K562 (cell line): Measurements from ENCODE around the gene ARHGAP8. TPM values are rescaled to one million over a fixed set of nuclear protein-coding genes. Genes with fewer than 3 reads are reported as not detected.
"Not testable (repeated sequence)": the region's sequence is repeated elsewhere in the genome, so short reads cannot be mapped to it uniquely, and the experiment has no call there.

Source experiments
- ATAC-seq: fragments of 200-7000 bp; cut with Tn5 transposase; 3 replicates; pipeline ENCODE4 v1.9.1; 2020; ENCODE audit warnings: moderate library complexity
- BruUV-seq: library from RNA; stranded (reverse); fragments of 400-500 nt; replicated peaks from 2 replicates; lab custom pipeline; 2021; lab: Mats Ljungman, UMichigan
- CTCF ChIA-PET: fragments of 300-600 bp; formaldehyde crosslinking; extraction: SDS; loops from one replicate; lab custom pipeline; 2021; ENCODE audit warnings: low intra/inter-chr PET ratio; lab: Yijun Ruan, JAX
- POLR2A ChIA-PET: fragments of 300-600, 350-650 bp; sonication (Branson Sonifier 250); formaldehyde crosslinking; extraction: SDS; loops from one replicate; lab custom pipeline; 2021; ENCODE audit warnings: antibody characterized with exemption, inconsistent platforms; lab: Yijun Ruan, JAX
- DNase-seq, 4 experiments: peaks; one replicate each; pipeline versions ENCODE4 v3.0.0 to v3.0.0-alpha.2; 2011 to 2018; ENCODE audit warnings: low spot score in 3 of 4, mixed read lengths in 3 of 4; ENCODE audit errors: extremely low read depth in 1 of 4
- FAIRE-seq: peaks from 2 replicates; lab custom pipeline; 2011; peaks lifted over from hg19 to GRCh38; lab: Jason Lieb, UNC
- H2AFZ ChIP-seq: 2 replicates; pipeline ENCODE4 v1.6.0; 2011; ENCODE audit warnings: low read depth, low read length, control low read depth, inconsistent platforms
- H3K27ac ChIP-seq: fragments of 200-600 bp; 3 replicates; pipeline ENCODE4 v1.8.0; 2011; ENCODE audit warnings: low read depth, mild to moderate bottlenecking, control low read depth, inconsistent platforms, low read length, moderate library complexity, mixed read lengths; ENCODE audit errors: extremely low read depth
- H3K27me3 ChIP-seq, 2 experiments: fragments of 300-600 bp in 1 of 2; 2 replicates in 1 of 2; 3 replicates in 1 of 2; pipeline versions ENCODE4 v1.6.0 to v1.8.0; 2011; ENCODE audit warnings: inconsistent platforms in 2 of 2, low read length in 2 of 2, mild to moderate bottlenecking in 1 of 2, mixed read lengths in 1 of 2, moderate library complexity in 1 of 2; ENCODE audit not compliant: control insufficient read depth in 2 of 2, insufficient read depth in 2 of 2
- H3K36me3 ChIP-seq: fragments of 300-600 bp; 3 replicates; pipeline ENCODE4 v1.8.0; 2011; ENCODE audit warnings: mild to moderate bottlenecking, low read length, inconsistent platforms; ENCODE audit not compliant: control insufficient read depth, insufficient read depth
- H3K4me1 ChIP-seq, 2 experiments: fragments of 200-600 bp in 1 of 2; replicated peaks in 1 of 2; 2 replicates in 1 of 2; 3 replicates in 1 of 2; pipeline versions ENCODE4 v1.5.1 to v1.8.0; 2011; ENCODE audit warnings: inconsistent platforms in 2 of 2, low read length in 2 of 2, mild to moderate bottlenecking in 1 of 2, mixed read lengths in 1 of 2, moderate library complexity in 1 of 2; ENCODE audit not compliant: control insufficient read depth in 2 of 2, insufficient read depth in 2 of 2
- H3K4me2 ChIP-seq: 2 replicates; pipeline ENCODE4 v1.6.1; 2011; ENCODE audit warnings: low read length, control low read depth, inconsistent platforms, mixed read lengths; ENCODE audit not compliant: insufficient read depth
- H3K4me3 ChIP-seq: fragments of 200-600 bp; sonication (generic), shearing (Covaris generic); 2 replicates; pipeline ENCODE4 v1.5.1; 2016; ENCODE audit warnings: control low read depth, inconsistent platforms
- H3K79me2 ChIP-seq: fragments of 200-600 bp; 3 replicates; pipeline ENCODE4 v1.8.0; 2011; ENCODE audit warnings: low read length, inconsistent platforms; ENCODE audit not compliant: control insufficient read depth, insufficient read depth
- H3K9ac ChIP-seq, 2 experiments: 2 replicates each; pipeline versions ENCODE4 v1.6.0 to v1.6.1; 2011; ENCODE audit warnings: low read depth in 2 of 2, low read length in 2 of 2, control low read depth in 1 of 2, inconsistent platforms in 1 of 2, mild to moderate bottlenecking in 1 of 2, mixed read lengths in 1 of 2; ENCODE audit not compliant: insufficient read depth in 1 of 2
- H3K9me1 ChIP-seq: one replicate; pipeline ENCODE4 v1.6.0; 2011; ENCODE audit warnings: inconsistent platforms, mild to moderate bottlenecking, low read length, moderate library complexity; ENCODE audit not compliant: control insufficient read depth, insufficient read depth
- H3K9me3 ChIP-seq: replicated peaks from 2 replicates; pipeline ENCODE4 v1.5.1; 2011; ENCODE audit warnings: low read depth, low read length, inconsistent platforms; ENCODE audit not compliant: control insufficient read depth, insufficient read depth
- H4K20me1 ChIP-seq: replicated peaks from 2 replicates; pipeline ENCODE4 v1.6.1; 2011; ENCODE audit warnings: low read length, inconsistent platforms, mixed read lengths; ENCODE audit not compliant: control insufficient read depth, insufficient read depth
- BRCA1 ChIP-seq, 2 experiments: fragments of 450-650 bp in 1 of 2; sonication (generic) in 1 of 2; formaldehyde crosslinking in 1 of 2; IDR thresholded peaks; 2 replicates each; pipeline versions ENCODE4 v1.5.0 to v1.6.1; 2017 to 2020; ENCODE audit warnings: mild to moderate bottlenecking in 1 of 2, missing genetic modification reagents in 1 of 2
- EGR1 ChIP-seq: fragments of 450-650 bp; conservative IDR thresholded peaks from 2 replicates; pipeline ENCODE4 v1.6.1; 2017; ENCODE audit warnings: mild to moderate bottlenecking
- FOSL1 ChIP-seq: fragments of 200-800 bp; sonication (Bioruptor generic); conservative IDR thresholded peaks from 2 replicates; pipeline ENCODE4 v1.6.1; 2016; ENCODE audit warnings: missing genetic modification characterization, missing compliant biosample characterization
- HNRNPLL ChIP-seq: fragments of 200-400 bp; formaldehyde crosslinking; IDR thresholded peaks from 2 replicates; pipeline ENCODE4 v1.6.1; 2017; ENCODE audit warnings: low read length, low read depth, mild to moderate bottlenecking; ENCODE audit not compliant: poor library complexity, severe bottlenecking
- POLR2G ChIP-seq: fragments of 200-400 bp; formaldehyde crosslinking; IDR thresholded peaks from 2 replicates; pipeline ENCODE4 v1.6.1; 2017; ENCODE audit warnings: low read depth, mild to moderate bottlenecking, antibody characterized with exemption, low read length, moderate library complexity
- ZNF121 ChIP-seq: sonication (generic); formaldehyde crosslinking; conservative IDR thresholded peaks from 2 replicates; pipeline ENCODE4 v1.8.0; 2022; ENCODE audit warnings: missing genetic modification reagents
- WGBS: fragments of 100-300 bp; shearing (Covaris generic); methylation state at CpG from one replicate; pipeline ENCODE4 v1.1.6; 2016; ENCODE audit warnings: low coverage, mixed read lengths; ENCODE audit not compliant: insufficient coverage; ENCODE audit errors: missing lambda C conversion rate; 5-methylcytosine and 5-hydroxymethylcytosine counted together
- in situ Hi-C: fragments of 300-500 bp; cut with MboI; formaldehyde crosslinking; loops from 4 replicates; pipeline ENCODE4 v1.15.0; 2018; ENCODE audit warnings: inconsistent platforms, mixed read lengths
- intact Hi-C: fragments of 100-400 bp; cut with micrococcal nuclease; formaldehyde crosslinking; loops from 2 replicates; pipeline ENCODE4 v1.14.2; 2022
- polyA plus RNA-seq, 8 experiments: library from polyadenylated mRNA; depleted of rRNA in 4 of 8; stranded (reverse) in 5 of 8; unstranded in 3 of 8; fragments of >200 nt; fragmentation: Nextera tagmentation in 2 of 8; fragmentation: Illumina TruSeq in 1 of 8; extraction: Ambion mirVana in 2 of 8; extraction: Trizol in 1 of 8; gene quantifications; 2 replicates each; pipeline versions ENCODE4 v1.2.1 to v1.2.3, GENCODE V29; 2011 to 2014; ENCODE audit warnings: inconsistent platforms in 1 of 8, missing spikeins in 1 of 8
- total RNA-seq, 7 experiments: library from RNA; depleted of rRNA in 6 of 7; stranded (reverse); fragments of >200 nt in 6 of 7; fragmentation: Illumina TruSeq in 2 of 7; extraction: Trizol in 2 of 7; gene quantifications; 2 replicates each; pipeline versions ENCODE4 v1.2.1 to v1.2.3, GENCODE V29; 2011 to 2021; ENCODE audit warnings: low replicate concordance in 1 of 7

The ARHGAP8 gene
- total and polyA plus RNA-seq, 9 of the 15 experiments (the other 6 are each of a cell fraction or from before 2014, with no cell fraction given) = 0.15 to 2.2 (median 0.62) TPM

DNA sequence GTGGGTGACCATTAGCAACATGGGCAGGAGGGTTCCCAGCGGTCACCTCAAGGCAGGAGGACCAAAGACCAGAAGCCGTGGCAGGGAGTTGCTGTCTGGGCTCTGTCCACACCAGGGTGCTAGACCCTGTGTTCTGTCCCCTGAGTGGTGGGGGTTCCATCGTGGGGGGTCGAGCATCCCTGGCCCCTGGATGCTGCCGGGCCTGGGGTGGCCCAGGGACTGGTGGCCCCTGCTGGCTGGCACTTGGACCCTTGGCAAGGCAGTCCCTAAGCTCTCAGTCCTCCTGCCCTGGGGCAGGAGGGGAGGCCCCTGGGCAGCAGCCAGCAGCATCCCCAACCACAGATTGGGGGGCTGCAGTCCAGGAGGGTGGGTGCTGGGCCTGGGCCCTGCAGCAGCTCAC, 13.4 kb upstream of the ARHGAP8 start:
- ATAC-seq (no peak), DNase-seq (no peak), FAIRE-seq (no peak)
- POLR2A ChIA-PET = interaction anchor here (1.0 kb wide), 1 partner anchor 11 kb away, joined by 3 read pairs; no protein-coding TSS in a partner anchor
- Histone ChIP-seq H3K4me2 (no peak overlapping the region), H3K79me2 (no peaks in the 10 kb centered on the region), H4K20me1 (peaks cover 25% of the 10 kb centered on the region), H3K9me1 (no peaks in the 10 kb centered on the region), H3K4me1 (peaks cover 0 to 44% of the 10 kb centered on the region in 2 experiments; a peak in 2 of 5 replicates), H3K4me3 (no peak overlapping the region), H2AFZ (no peak overlapping the region), H3K9me3 (no peaks in the 10 kb centered on the region), H3K27ac (no peak overlapping the region), H3K9ac (no peak overlapping the region), H3K36me3 (no peaks in the 10 kb centered on the region), H3K27me3 (no peaks in the 10 kb centered on the region)
- in situ Hi-C loops (no loop called here), intact Hi-C loops (loop anchor here (5.0 kb wide), 1 partner anchor 57 kb away; no protein-coding TSS in a partner anchor)
- TF ChIP-seq BRCA1 (IDR thresholded peaks at IDR 0.05) = no peak
- no peak for TF ChIP-seq BRCA1 (CRISPR knock-in tag; IDR thresholded peaks at IDR 0.05)
- no peak for TF ChIP-seq ZNF121 (CRISPR knock-in tag)
- TF ChIP-seq HNRNPLL = no peak
- TF ChIP-seq POLR2G = peak; percentile 58; the same call in 1 of the 2 replicates
- WGBS = 59% methylated on average over 3 of the region's 5 CpGs
- CTCF ChIA-PET = no interaction called here
- BruUV-seq = no TSS peak

- Histone ChIP-seq H4K20me1 (peaks cover 21% of the 10 kb centered on the region), H3K4me1 (peaks cover 0 to 44% of the 10 kb centered on the region in 2 experiments; a peak in 2 of 5 replicates)
- H3K4me3 ChIP-seq, CTCF ChIA-PET, BruUV-seq, POLR2A ChIA-PET, H3K9me1 ChIP-seq, H3K9me3 ChIP-seq, H3K79me2 ChIP-seq, ATAC-seq, H3K36me3 ChIP-seq, in situ Hi-C loops, H3K4me2 ChIP-seq, FAIRE-seq, H3K27ac ChIP-seq, H2AFZ ChIP-seq, H3K9ac ChIP-seq, H3K27me3 ChIP-seq: not testable (repeated sequence)
- intact Hi-C loops = loop anchor here (5.0 kb wide), 1 partner anchor 57 kb away; no protein-coding TSS in a partner anchor
- WGBS = 12% methylated on average over 10 of the region's 10 CpGs
- peak in 1 of 4 experiments; percentile 21 for DNase-seq
- TF ChIP-seq FOSL1 (tag) (0 out of 2 replicates have a peak, but pooled peaks have one; percentile 34), EGR1 (peak; percentile 48)
Observed at GRCh38 chr22:44739666-44740065, 12.7 kb upstream of the ARHGAP8 start.
